NCI-H2029 (cell line): ENCODE results near the gene TNRC6A.
"Not testable (repeated sequence)": the region's sequence is repeated elsewhere in the genome, so short reads cannot be mapped to it uniquely, and the experiment has no call there.

Experiments used
- DNase-seq: peaks from one replicate; lab custom pipeline; 2025; lab: John Stamatoyannopoulos, UW

Gene TNRC6A

GRCh38 chr16:24728011-24728410 lies 1.4 kb upstream of the TNRC6A start:
- no peak for DNase-seq

GRCh38 chr16:24728891-24729242 lies 584 bp upstream of the TNRC6A start:
- no peak for DNase-seq

- no peak for DNase-seq
These were observed 732 bp downstream of the TNRC6A start for GRCh38 chr16:24729951-24730815.

GRCh38 chr16:24730914-24731313 lies 1.5 kb downstream of the TNRC6A start:
- no peak for DNase-seq

- DNase-seq, result no peak
These were observed 2.4 kb downstream of the TNRC6A start for GRCh38 chr16:24731722-24732419.

- DNase-seq, result no peak
These were observed 4.9 kb downstream of the TNRC6A start for GRCh38 chr16:24734382-24734781.

GRCh38 chr16:24736758-24737157 lies 7.3 kb downstream of the TNRC6A start:
- DNase-seq, result peak; percentile 23

- DNase-seq, result no peak
These were observed 8.0 kb downstream of the TNRC6A start for GRCh38 chr16:24737391-24737871.

- DNase-seq, result no peak
These were observed 8.6 kb downstream of the TNRC6A start for GRCh38 chr16:24737916-24738594.

- no peak for DNase-seq
These were observed 9.4 kb downstream of the TNRC6A start for GRCh38 chr16:24738895-24739294.

GRCh38 chr16:24741862-24742261 lies 12.4 kb downstream of the TNRC6A start:
- DNase-seq, result no peak

- DNase-seq, result not testable (repeated sequence)
These were observed 13.2 kb downstream of the TNRC6A start for GRCh38 chr16:24742610-24743009.

GRCh38 chr16:24745391-24745790 lies 15.9 kb downstream of the TNRC6A start:
- DNase-seq, result no peak

GRCh38 chr16:24745791-24746190 lies 16.3 kb downstream of the TNRC6A start:
- DNase-seq, result no peak

- DNase-seq, result no peak
These were observed 18.0 kb downstream of the TNRC6A start for GRCh38 chr16:24747441-24747840.

- DNase-seq, result peak; percentile 14
These were observed 18.8 kb downstream of the TNRC6A start for GRCh38 chr16:24748242-24748641.

- no peak for DNase-seq
These were observed 19.9 kb downstream of the TNRC6A start for GRCh38 chr16:24749310-24749709.

- not testable (repeated sequence) for DNase-seq
These were observed 20.4 kb downstream of the TNRC6A start for GRCh38 chr16:24749872-24750271.

GRCh38 chr16:24753000-24753399 lies 23.5 kb downstream of the TNRC6A start:
- DNase-seq, result peak; percentile 36

GRCh38 chr16:24753437-24753836 lies 24.0 kb downstream of the TNRC6A start:
- peak; percentile 76 for DNase-seq

- DNase-seq, result no peak
These were observed 25.1 kb downstream of the TNRC6A start for GRCh38 chr16:24754543-24754942.

- DNase-seq, result no peak
These were observed 25.9 kb downstream of the TNRC6A start for GRCh38 chr16:24755201-24755874.
